Activated CD4-positive, alpha-beta T cell treated with anti-CD3 and anti-CD28 coated beads, Interleukin-2, amount 50 U/mL, for 16 hours (primary cell): ENCODE results near the gene CHPF.
A peak's percentile ranks its signal among the peaks of the same experiment; 100 is the strongest.

Experiments
- DNase-seq: peaks from one replicate; pipeline ENCODE4 v3.0.0-alpha.2; 2020

The CHPF gene

DNA sequence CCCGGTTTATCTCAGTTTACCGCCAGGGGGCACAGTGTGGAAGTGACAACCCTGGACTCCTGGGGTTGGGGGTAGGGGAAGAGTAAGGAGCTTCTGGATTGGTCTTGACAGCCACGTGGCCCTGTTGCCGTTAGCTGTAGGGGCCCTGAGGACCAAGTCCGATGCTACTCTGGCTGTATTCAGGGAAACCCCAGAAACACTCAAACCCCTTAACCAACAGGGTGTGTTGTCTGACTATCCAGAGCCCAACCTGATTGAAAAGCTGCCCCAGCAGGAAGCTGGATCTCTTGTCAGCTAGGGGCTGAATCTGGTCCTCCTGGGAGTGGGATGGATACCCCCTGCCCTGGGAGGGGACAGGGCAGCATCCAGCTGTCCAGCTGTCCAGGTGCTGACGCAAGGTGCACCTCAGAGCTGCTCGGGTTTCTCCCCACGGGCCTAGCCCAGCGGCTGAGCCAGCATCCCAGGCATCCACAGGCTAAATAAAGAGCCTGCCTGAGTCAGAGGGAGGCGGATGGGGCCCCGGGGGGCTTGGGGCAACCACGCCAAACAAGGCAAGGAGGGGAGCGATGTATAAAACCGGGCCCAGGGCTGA, 48.0 kb downstream of the CHPF start:
- peak; percentile 70 for DNase-seq

DNA sequence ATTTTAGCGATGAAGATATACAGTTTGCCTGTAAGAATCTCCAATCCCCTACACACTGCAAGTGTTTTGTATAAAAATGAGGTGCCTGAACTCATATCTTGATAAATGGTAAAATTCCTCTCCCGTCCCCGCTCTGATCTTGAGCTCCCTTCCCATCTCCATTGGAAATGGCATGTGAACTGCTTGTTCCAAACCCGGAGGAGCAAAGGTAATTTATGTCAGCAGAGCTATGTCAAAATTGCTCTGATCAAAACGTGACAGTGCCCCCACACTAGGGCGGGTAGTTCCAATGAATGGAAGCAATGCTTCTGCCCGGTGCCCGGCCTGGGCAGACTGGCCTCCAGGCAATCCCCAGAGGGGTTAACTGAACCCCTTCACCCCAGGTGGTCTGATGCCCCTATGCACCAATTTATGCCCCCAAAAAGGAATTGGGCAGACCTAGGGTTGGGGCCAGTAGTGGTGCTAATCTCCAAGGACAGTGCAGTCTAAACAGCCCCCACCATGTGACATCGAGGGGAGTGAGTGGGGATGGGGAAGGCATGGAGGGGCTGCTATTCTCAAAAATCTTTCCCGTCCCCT, 48.6 kb downstream of the CHPF start:
- DNase-seq, result no peak

DNA sequence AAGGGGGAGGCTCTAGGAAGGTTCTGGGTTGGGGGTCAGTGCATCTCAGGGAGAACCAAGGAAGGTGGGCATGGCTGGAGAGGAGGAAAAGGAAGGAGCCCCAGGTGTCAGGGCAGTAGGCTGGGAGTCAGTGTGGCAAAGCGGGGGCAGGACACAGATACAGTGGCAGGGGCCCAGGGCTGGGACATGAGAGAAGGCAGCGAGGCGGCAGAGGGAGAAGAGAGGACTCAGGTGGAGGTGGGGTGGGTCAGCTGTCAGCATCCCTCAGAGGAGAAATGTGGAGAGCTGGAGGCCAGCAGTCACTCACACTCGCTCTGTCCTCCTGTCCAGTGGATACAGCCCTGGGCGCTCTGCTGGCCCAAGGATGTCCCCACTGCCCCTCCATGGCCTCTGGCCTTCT, 50.5 kb downstream of the CHPF start:
- no peak for DNase-seq

DNA sequence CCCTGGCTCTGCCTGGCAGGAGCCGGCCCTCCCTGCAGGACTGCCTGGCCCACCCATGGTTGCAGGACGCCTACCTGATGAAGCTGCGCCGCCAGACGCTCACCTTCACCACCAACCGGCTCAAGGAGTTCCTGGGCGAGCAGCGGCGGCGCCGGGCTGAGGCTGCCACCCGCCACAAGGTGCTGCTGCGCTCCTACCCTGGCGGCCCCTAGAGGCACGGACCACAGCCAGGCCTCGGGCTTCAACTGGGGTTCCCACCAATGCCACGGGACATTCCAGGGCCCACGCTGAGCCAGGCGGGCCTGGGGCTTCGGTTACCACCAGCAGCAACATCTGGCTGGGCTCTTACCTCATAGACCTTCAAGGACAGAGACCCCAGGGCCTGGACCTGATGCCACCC, 51.0 kb downstream of the CHPF start:
- DNase-seq, result no peak

DNA sequence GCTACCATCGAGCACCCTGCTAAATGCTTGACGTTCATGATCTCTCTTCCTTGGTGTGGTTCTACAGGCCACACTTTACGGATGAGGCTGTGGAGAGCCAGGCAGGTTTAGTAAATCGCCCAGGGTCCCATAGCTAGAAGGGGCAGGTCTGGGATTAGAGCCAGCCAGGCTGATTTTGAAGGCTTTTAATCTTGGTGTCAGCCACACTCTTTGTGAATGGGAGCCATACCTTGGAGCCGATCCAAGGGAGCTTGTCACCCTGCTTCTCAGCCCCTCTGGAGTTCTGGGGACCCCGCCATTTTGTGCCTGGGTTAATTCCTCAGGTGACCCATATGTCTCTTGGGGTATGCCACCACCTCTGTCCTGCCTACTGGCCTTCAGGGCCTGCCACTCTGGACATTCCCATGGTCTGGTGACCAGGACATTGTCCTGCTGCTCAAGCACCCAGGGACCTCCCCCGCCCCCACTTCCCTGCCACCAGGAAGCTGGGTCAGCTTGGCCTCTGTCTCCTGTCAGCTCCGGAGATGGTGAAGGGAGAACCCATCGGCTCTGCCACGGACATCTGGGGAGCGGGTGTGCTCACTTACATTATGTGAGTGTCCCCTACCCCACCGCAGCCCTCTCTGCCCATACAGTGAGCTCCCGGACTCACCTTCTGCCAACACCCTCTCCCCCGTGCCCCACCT, 52.2 kb downstream of the CHPF start:
- DNase-seq, result no peak

DNA sequence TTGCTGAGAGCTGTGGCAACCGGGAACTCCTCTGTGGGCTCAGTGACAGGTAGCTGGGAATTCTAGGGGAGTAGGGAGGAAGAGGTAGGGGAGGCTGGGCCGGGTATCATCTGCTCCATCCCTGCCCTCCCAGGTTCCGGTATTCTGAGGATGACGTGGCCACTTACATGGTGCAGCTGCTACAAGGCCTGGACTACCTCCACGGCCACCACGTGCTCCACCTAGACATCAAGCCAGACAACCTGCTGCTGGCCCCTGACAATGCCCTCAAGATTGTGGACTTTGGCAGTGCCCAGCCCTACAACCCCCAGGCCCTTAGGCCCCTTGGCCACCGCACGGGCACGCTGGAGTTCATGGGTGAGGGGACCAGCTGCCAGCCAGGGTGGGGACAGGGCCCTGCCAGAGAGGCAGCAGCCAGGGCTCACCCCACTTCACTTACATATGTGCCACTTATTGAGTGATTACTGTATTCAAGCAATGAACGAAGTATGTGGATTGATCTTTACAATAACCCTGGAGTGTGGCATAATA, 52.9 kb downstream of the CHPF start:
- DNase-seq, result no peak

DNA sequence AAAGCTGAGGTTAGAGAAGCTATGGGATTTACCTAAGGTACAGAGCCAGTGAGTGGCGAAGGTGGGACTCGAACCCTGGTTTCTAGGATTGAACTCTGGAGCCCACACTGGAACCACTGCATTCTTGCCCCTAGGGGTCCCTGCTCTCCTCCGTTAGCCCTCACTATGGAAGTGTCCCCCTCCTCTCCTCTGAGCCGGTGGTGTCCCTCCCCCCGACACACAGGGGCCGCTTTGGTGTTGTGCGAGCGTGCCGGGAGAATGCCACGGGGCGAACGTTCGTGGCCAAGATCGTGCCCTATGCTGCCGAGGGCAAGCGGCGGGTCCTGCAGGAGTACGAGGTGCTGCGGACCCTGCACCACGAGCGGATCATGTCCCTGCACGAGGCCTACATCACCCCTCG, 53.4 kb downstream of the CHPF start:
- DNase-seq, result no peak

DNA sequence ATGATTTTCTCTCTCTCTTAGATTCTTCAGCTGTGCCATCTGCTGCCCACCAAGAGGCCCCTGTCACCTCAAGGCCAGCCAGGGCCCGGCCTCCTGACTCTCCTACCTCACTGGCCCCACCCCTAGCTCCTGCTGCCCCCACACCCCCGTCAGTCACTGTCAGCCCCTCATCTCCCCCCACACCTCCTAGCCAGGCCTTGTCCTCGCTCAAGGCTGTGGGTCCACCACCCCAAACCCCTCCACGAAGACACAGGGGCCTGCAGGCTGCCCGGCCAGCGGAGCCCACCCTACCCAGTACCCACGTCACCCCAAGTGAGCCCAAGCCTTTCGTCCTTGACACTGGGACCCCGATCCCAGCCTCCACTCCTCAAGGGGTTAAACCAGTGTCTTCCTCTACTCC, 54.3 kb downstream of the CHPF start:
- no peak for DNase-seq
